GM19043 (cell line): ENCODE results near the gene TXNDC2.
"Not testable (repeated sequence)": the region's sequence is repeated elsewhere in the genome, so short reads cannot be mapped to it uniquely, and the experiment has no call there.

Experiments used
- ATAC-seq: cut with Tn5 transposase; IDR thresholded peaks from one replicate; pipeline ENCODE4 v1.9.1; 2021; ENCODE audit warnings: low read depth; ENCODE audit not compliant: unreplicated experiment

The TXNDC2 gene

GRCh38 chr18:9878783-9879242 lies 7.0 kb upstream of the TXNDC2 start:
- ATAC-seq, result no peak

GRCh38 chr18:9884090-9884489 lies 1.7 kb upstream of the TXNDC2 start:
- ATAC-seq, result no peak

- no peak for ATAC-seq
Observed at GRCh38 chr18:9884532-9885140, 1.1 kb upstream of the TXNDC2 start.

GRCh38 chr18:9886005-9886348 lies 204 bp downstream of the TXNDC2 start:
- ATAC-seq, result no peak

- ATAC-seq, result no peak
Observed at GRCh38 chr18:9887992-9888391, 2.2 kb downstream of the TXNDC2 start.

- no peak for ATAC-seq
Observed at GRCh38 chr18:9890196-9890595, 4.4 kb downstream of the TXNDC2 start.

- ATAC-seq, result no peak
Observed at GRCh38 chr18:9890957-9891356, 5.2 kb downstream of the TXNDC2 start.

GRCh38 chr18:9891515-9891914 lies 5.7 kb downstream of the TXNDC2 start:
- ATAC-seq, result not testable (repeated sequence)

GRCh38 chr18:9894454-9895068 lies 8.8 kb downstream of the TXNDC2 start:
- no peak for ATAC-seq

- ATAC-seq, result no peak
Observed at GRCh38 chr18:9897129-9897528, 11.4 kb downstream of the TXNDC2 start.

GRCh38 chr18:9897787-9898291 lies 12.1 kb downstream of the TXNDC2 start:
- ATAC-seq, result not testable (repeated sequence)

GRCh38 chr18:9898792-9899549 lies 13.2 kb downstream of the TXNDC2 start:
- no peak for ATAC-seq

GRCh38 chr18:9899550-9899930 lies 13.8 kb downstream of the TXNDC2 start:
- not testable (repeated sequence) for ATAC-seq

GRCh38 chr18:9900699-9901098 lies 14.9 kb downstream of the TXNDC2 start:
- no peak for ATAC-seq

GRCh38 chr18:9901377-9901776 lies 15.6 kb downstream of the TXNDC2 start:
- no peak for ATAC-seq

- ATAC-seq, result not testable (repeated sequence)
Observed at GRCh38 chr18:9902264-9902663, 16.5 kb downstream of the TXNDC2 start.

- ATAC-seq, result no peak
Observed at GRCh38 chr18:9902832-9903231, 17.1 kb downstream of the TXNDC2 start.

- ATAC-seq, result no peak
Observed at GRCh38 chr18:9905401-9905922, 19.7 kb downstream of the TXNDC2 start.

- no peak for ATAC-seq
Observed at GRCh38 chr18:9906481-9906880, 20.7 kb downstream of the TXNDC2 start.

- no peak for ATAC-seq
Observed at GRCh38 chr18:9907867-9908266, 22.1 kb downstream of the TXNDC2 start.

GRCh38 chr18:9910071-9910470 lies 24.3 kb downstream of the TXNDC2 start:
- no peak for ATAC-seq
